NOMO-1 (cell line): ENCODE data around the gene HNRNPF.

ENCODE experiments used
- DNase-seq, 2 experiments: peaks; one replicate each; lab custom pipeline; 2025; ENCODE audit not compliant: unreplicated experiment in 2 of 2; lab: John Stamatoyannopoulos, UW

Gene HNRNPF

DNA sequence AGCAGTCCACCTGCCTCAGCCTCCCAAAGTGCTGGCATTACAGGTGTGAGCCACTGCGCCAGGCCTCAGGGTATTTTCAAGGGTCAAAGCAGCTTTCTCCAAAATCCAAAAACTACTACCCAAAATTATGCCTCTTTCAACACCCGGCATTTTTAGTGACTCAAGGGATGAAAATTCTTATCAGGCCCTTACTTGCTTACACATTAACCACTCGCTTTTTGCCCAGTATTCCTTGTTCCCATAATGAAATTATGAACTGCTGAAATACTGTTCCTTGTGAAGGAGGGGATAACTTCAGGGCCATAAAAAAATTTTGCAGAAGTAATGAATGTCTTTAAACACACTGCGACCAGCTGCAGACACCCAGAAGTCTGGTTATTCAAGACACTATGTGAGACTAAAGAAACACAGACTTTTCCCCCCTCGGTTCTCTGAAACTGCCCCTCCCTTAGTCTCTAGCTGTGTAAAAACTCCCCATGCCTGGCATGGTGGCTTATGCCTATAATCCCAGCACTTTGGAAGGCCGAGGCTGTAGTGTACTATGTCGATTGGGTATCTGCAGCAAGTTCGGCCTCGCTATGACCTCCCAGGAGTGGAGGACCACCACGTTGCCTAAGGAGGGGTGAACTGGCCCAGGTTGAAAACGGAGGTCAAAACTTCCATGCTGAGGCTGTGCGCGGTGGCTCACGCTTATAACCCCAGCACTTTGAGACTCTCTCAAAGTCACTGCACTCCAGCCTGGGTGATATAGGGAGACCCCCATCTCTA, 25.6 kb downstream of the HNRNPF start:
- no peak for DNase-seq

GRCh38 chr10:43380610-43381222, 28.3 kb downstream of the HNRNPF start:
- DNase-seq: no peak

GRCh38 chr10:43377424-43377883, 31.5 kb downstream of the HNRNPF start:
- DNase-seq: no peak

- no peak for DNase-seq
Observed at GRCh38 chr10:43376828-43377423, 32.1 kb downstream of the HNRNPF start.

- DNase-seq: no peak
Observed at GRCh38 chr10:43376046-43376635, 32.8 kb downstream of the HNRNPF start.

DNA sequence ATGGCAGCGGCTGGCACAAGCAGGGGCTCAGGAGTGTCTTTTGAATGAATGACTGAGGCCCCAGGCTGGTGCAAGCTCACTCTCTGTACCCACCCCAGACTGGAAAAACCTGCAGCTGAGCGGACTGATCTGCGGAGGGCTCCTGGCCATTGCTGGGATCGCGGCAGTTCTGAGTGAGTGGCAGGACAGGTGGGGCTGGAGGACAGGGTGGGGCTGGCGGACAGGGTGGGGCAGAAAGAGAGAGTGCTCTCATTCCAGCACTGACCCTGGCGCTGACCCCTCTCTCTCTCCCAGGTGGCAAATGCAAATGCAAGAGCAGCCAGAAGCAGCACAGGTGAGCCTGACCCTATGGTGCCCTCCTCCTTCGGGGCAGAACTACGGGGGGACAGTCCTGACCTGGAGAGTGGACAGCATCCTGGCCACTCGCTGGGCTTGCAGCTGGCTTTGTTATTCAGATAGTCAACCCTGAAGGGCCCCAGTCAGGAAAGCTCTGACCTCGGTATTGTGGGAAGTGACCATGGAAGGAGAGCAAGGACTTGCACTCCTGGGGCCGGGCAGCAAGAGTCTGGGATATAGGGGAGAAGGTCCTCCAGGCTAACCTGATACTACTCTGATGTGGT, 33.5 kb downstream of the HNRNPF start:
- no peak for DNase-seq

DNA sequence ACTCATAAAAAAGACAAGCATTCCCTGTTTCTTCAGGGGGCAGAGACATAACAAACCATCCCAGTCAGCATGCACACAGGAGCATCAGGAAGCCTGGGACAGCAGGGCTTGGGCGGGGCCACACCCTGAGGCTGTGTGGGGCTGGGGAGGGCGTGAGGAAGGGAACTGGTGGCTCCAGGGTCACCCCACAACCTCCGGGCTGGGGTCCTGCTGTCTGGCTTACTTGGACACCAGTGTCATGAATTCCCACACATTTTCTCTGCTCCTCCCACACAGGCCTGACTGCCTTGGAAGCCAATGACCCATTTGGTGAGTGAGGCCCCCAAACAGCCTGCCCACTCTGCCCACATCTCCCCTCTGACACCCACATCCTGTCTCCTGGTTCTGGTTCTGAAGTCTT, 34.8 kb downstream of the HNRNPF start:
- DNase-seq: no peak

DNA sequence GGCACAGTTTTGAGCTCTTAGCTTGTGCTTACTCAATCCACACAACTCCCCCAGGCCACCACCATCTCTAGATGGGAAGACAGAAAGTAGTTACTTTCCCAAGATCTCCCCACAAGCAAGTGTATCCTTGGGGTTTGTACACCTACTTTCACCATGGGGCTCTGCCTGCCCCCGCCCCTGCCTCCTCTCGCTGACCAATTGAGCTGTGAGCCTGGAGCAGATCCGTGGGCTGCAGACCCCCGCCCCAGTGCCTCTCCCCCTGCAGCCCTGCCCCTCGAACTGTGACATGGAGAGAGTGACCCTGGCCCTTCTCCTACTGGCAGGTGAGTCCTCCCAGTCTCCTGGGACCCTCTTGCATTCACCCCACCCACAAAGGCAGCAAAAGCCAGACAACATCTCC, 35.5 kb downstream of the HNRNPF start:
- DNase-seq: no peak

- no peak for DNase-seq
Observed at GRCh38 chr10:43372765-43373361, 36.1 kb downstream of the HNRNPF start.

DNA sequence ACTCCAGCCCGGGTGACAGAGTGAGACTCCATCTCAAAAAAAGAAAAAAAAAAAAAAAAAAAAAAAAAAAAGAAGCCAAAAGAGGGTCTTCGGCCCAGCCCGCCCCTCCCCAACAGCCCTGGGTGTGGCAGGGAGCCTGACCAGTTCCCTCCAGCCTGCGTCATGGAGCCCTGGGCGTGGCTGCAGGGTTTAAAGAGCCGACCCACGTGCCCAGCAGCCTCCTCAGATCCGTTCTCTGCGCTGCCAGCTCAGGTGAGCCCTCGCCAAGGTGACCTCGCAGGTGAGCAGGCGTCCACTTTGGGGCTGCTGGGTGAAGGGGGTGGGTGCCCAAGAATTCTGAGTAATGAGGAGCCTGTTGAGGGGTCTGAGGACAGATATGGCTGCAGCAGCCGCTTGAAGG, 37.6 kb downstream of the HNRNPF start, which contains the start of gene FXYD4:
Gene FXYD4, plus strand, starts transcription at position 219 of the 400 bp plus-strand sequence. CDS start 2,111 bp downstream, outside the sequence.
- DNase-seq: no peak

- DNase-seq: no peak
Observed at GRCh38 chr10:43370671-43371215, 38.2 kb downstream of the HNRNPF start.

- no peak for DNase-seq
Observed at GRCh38 chr10:43369921-43370320, 39.1 kb downstream of the HNRNPF start.

DNA sequence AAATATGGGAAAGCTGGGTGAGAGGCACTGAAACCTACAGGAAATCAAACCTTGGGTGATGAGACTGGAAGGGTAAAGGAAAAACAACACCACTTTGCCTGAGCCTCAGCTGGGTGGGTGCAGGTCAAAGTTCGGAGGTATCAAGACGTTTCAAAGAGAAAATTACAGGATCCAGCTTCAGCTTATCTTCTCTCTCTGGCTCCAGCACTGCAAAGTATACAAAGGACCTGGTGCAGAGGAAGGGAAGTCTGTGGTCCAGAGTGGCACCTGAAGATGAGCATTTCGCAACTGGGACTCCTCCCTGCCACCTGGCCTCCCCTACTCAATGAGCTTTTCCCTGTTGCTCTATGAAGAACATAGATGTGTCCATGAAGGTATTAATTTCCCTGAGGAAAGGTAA, 44.0 kb downstream of the HNRNPF start:
- DNase-seq: no peak

- peak; percentile 96 to 98 for DNase-seq
Observed at GRCh38 chr10:43362191-43362839, 46.7 kb downstream of the HNRNPF start.

GRCh38 chr10:43361547-43362190, 47.3 kb downstream of the HNRNPF start:
- DNase-seq: no peak

- no peak for DNase-seq
Observed at GRCh38 chr10:43360086-43360485, 48.9 kb downstream of the HNRNPF start.

- no peak for DNase-seq
Observed at GRCh38 chr10:43355749-43356371, 53.1 kb downstream of the HNRNPF start.

DNA sequence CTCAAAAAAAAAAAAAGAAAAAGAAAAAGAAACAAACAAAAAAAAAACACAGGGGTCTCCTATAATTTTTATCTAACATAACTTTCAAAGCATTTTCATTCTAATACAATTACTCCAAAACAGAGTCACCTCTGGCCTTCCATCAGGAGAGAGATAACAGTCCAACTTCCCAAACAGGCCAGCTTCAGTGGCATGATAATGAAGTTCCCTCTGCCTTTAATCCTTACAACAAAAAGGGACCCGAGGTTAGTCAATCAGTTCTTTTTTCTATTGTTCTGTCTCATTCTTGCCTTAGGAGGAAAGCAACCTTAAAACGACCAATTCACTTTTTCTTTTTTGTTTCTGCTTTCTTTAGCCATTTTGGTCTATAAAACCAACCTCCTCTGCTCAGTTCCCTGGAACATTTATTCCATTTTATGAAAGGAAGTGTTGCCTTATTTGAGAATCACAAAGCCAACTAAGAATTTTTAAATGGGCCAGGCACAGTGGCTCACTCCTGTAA, 54.1 kb downstream of the HNRNPF start:
- no peak for DNase-seq

DNA sequence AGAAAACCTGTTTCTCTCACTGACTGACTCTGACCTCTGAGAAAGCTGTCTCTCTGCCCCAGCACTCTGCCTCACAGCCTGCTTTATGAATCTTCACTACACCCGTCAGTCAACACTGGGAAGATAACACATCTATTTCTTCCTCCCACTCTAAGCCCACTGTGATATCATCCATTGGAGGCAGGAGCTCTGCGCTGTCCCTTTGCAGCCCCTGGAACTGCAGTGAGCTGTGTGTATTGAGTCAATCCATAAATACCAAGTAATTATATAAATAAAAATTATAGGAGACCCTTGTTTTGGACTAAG, 54.7 kb downstream of the HNRNPF start:
- no peak for DNase-seq
